Islet precursor cell (in vitro differentiated cells): Measurements from ENCODE around the gene ARSG.
A peak's percentile ranks its signal among the peaks of the same experiment; 100 is the strongest.

Source experiments
- DNase-seq: peaks from one replicate; pipeline ENCODE4 v3.0.0-alpha.2; 2018

The ARSG gene

GRCh38 chr17:68456339-68457167 lies 165.3 kb downstream of the ARSG start:
- peak; percentile 97 for DNase-seq

- no peak for DNase-seq
These were observed 165.9 kb downstream of the ARSG start, which contains the start of gene WIPI1 for GRCh38 chr17:68457168-68457538. Gene WIPI1, minus strand, starts transcription at chr17:68457496. Its CDS starts 75 bp downstream, at chr17:68457421.

GRCh38 chr17:68457539-68458259 lies 166.4 kb downstream of the ARSG start:
- peak; percentile 100 for DNase-seq

GRCh38 chr17:68458260-68459036 lies 167.2 kb downstream of the ARSG start:
- no peak for DNase-seq

- DNase-seq = no peak
These were observed 167.8 kb downstream of the ARSG start for GRCh38 chr17:68459037-68459639.

GRCh38 chr17:68460146-68460545 lies 168.9 kb downstream of the ARSG start:
- DNase-seq = no peak

GRCh38 chr17:68460715-68461114 lies 169.4 kb downstream of the ARSG start:
- DNase-seq = no peak

GRCh38 chr17:68461122-68461539 lies 169.8 kb downstream of the ARSG start:
- no peak for DNase-seq

GRCh38 chr17:68461589-68461988 lies 170.3 kb downstream of the ARSG start:
- no peak for DNase-seq

GRCh38 chr17:68462381-68463210 lies 171.3 kb downstream of the ARSG start:
- DNase-seq = peak; percentile 87

GRCh38 chr17:68463211-68464019 lies 172.1 kb downstream of the ARSG start:
- DNase-seq = no peak

- no peak for DNase-seq
These were observed 177.0 kb downstream of the ARSG start for GRCh38 chr17:68468334-68468733.

GRCh38 chr17:68468788-68469187 lies 177.5 kb downstream of the ARSG start:
- peak; percentile 89 for DNase-seq
